A549 (cell line): ENCODE measurements around the gene RERE. TPM values are rescaled to one million over a fixed set of nuclear protein-coding genes. Genes with fewer than 3 reads are reported as not detected.

Experiments used
- ATAC-seq, 2 experiments: fragments of 200-7000 bp in 1 of 2; fragments of >200 bp in 1 of 2; cut with Nextera tagmentation in 1 of 2; cut with Tn5 transposase in 1 of 2; 3 replicates each; pipeline versions ENCODE4 v1.8.0 to v1.9.1; 2018 to 2020; ENCODE audit warnings: mild to moderate bottlenecking in 1 of 2, moderate library complexity in 1 of 2
- CTCF ChIA-PET: fragments of 300-600 bp; sonication (Branson Sonifier 250); formaldehyde crosslinking; extraction: SDS; loops from one replicate; lab custom pipeline; 2021; ENCODE audit warnings: antibody characterized with exemption, inconsistent platforms; lab: Yijun Ruan, JAX
- POLR2A ChIA-PET: fragments of 350-600 bp; formaldehyde crosslinking; extraction: SDS; loops from one replicate; lab custom pipeline; 2021; ENCODE audit warnings: antibody characterized with exemption, inconsistent platforms; lab: Yijun Ruan, JAX
- DNase-seq, 2 experiments: peaks; one replicate each; pipeline versions ENCODE4 v3.0.0 to v3.0.0-alpha.2; 2011 to 2016; ENCODE audit warnings: low read depth in 1 of 2, low spot score in 1 of 2
- FAIRE-seq: peaks from 2 replicates; lab custom pipeline; 2011; peaks lifted over from hg19 to GRCh38; lab: Jason Lieb, UNC
- H3K27ac ChIP-seq, 2 experiments: fragments of >200 bp; sonication (Bioruptor Twin); formaldehyde crosslinking; 3 replicates each; pipeline ENCODE4 v1.5.1; 2016 to 2017
- H3K4me1 ChIP-seq: fragments of >200 bp; sonication (Bioruptor Twin); formaldehyde crosslinking; 3 replicates; pipeline ENCODE4 v1.6.1; 2016
- H3K4me2 ChIP-seq: fragments of >200 bp; sonication (Bioruptor Twin); formaldehyde crosslinking; 3 replicates; pipeline ENCODE4 v1.6.1; 2016
- H3K4me3 ChIP-seq: fragments of >200 bp; sonication (Bioruptor Twin); formaldehyde crosslinking; 3 replicates; pipeline ENCODE4 v1.5.1; 2016
- H3K9me3 ChIP-seq: fragments of >200 bp; sonication (Bioruptor Twin); formaldehyde crosslinking; 3 replicates; pipeline ENCODE4 v1.6.1; 2016
- ATOH8 ChIP-seq: fragments of 250-450 bp; sonication (Bioruptor Pico); IDR thresholded peaks from 2 replicates; pipeline ENCODE4 v1.5.0; 2020; ENCODE audit warnings: low read depth, mild to moderate bottlenecking, moderate library complexity
- EHF ChIP-seq: fragments of 250-450 bp; sonication (Bioruptor Pico); IDR thresholded peaks from 2 replicates; pipeline ENCODE4 v1.5.0; 2020; ENCODE audit warnings: mild to moderate bottlenecking
- HEYL ChIP-seq: fragments of 250-450 bp; sonication (Bioruptor Pico); IDR thresholded peaks from 2 replicates; pipeline ENCODE4 v1.8.0; 2021; ENCODE audit warnings: mild to moderate bottlenecking, moderate library complexity
- HOXA7 ChIP-seq: fragments of 250-450 bp; sonication (Bioruptor Pico); IDR thresholded peaks from 2 replicates; pipeline ENCODE4 v1.5.0; 2020; ENCODE audit warnings: mild to moderate bottlenecking, moderate library complexity
- HOXB5 ChIP-seq: fragments of 250-450 bp; sonication (Bioruptor Pico); IDR thresholded peaks from 2 replicates; pipeline ENCODE4 v1.5.0; 2020; ENCODE audit warnings: mild to moderate bottlenecking, moderate library complexity
- MYC ChIP-seq: IDR thresholded peaks from 2 replicates; pipeline ENCODE4 v1.6.1; 2012; ENCODE audit warnings: mild to moderate bottlenecking, inconsistent platforms, low read length, improper control_type of control experiment, borderline replicate concordance
- NFE2L2 ChIP-seq: fragments of 150-350 bp; conservative IDR thresholded peaks from 2 replicates; pipeline ENCODE4 v1.6.1; 2014; ENCODE audit warnings: low read length
- PBX3 ChIP-seq: IDR thresholded peaks from 2 replicates; pipeline ENCODE4 v1.6.1; 2012
- POLR2A ChIP-seq: IDR thresholded peaks from 2 replicates; pipeline ENCODE4 v1.6.1; 2012; ENCODE audit warnings: mild to moderate bottlenecking, low read length
- RAD21 ChIP-seq, 2 experiments: fragments of >200 bp in 1 of 2; sonication (Bioruptor Twin) in 1 of 2; formaldehyde crosslinking in 1 of 2; IDR thresholded peaks in 1 of 2; conservative IDR thresholded peaks in 1 of 2; 2 replicates in 1 of 2; 3 replicates in 1 of 2; pipeline ENCODE4 v1.6.1; 2012 to 2018; ENCODE audit warnings: inconsistent platforms in 1 of 2
- SMC3 ChIP-seq: fragments of >200 bp; sonication (Bioruptor Twin); formaldehyde crosslinking; IDR thresholded peaks from 3 replicates; pipeline ENCODE4 v1.6.1; 2018; ENCODE audit warnings: inconsistent platforms
- TP53 ChIP-seq: fragments of 250-450 bp; sonication (Bioruptor Pico); IDR thresholded peaks from 2 replicates; pipeline ENCODE4 v1.5.0; 2021; ENCODE audit warnings: mild to moderate bottlenecking, moderate library complexity
- ZFP36 ChIP-seq: fragments of 450-650 bp; IDR thresholded peaks from 2 replicates; pipeline ENCODE4 v1.6.1; 2014; ENCODE audit warnings: borderline replicate concordance; ENCODE audit not compliant: partially characterized antibody
- ZNF302 ChIP-seq: fragments of 250-450 bp; sonication (Bioruptor Pico); IDR thresholded peaks from 2 replicates; pipeline ENCODE4 v1.9.0; 2021; ENCODE audit warnings: inconsistent platforms, mild to moderate bottlenecking, moderate library complexity
- ZSCAN20 ChIP-seq: fragments of 250-450 bp; sonication (Bioruptor Pico); IDR thresholded peaks from 2 replicates; pipeline ENCODE4 v1.8.0; 2022; ENCODE audit warnings: mild to moderate bottlenecking, moderate library complexity
- WGBS: methylation state at CpG from one replicate; pipeline ENCODE4 v1.1.6; 2017; ENCODE audit errors: missing lambda C conversion rate; 5-methylcytosine and 5-hydroxymethylcytosine counted together
- polyA plus RNA-seq, 4 experiments: library from polyadenylated mRNA; depleted of rRNA in 3 of 4; stranded (reverse); fragments of >200 nt; fragmentation: RNase III in 1 of 4; extraction: RNeasy Plus Mini Kit Qiagen cat#74134 plus additional on column Dnase treatment in 1 of 4; gene quantifications; 2 replicates in 3 of 4; 3 replicates in 1 of 4; pipeline ENCODE4 v1.2.3, GENCODE V29; 2011 to 2017
- TF ChIP-seq, protein P1 (sequence below): fragments of >200 bp; sonication (Bioruptor Twin); formaldehyde crosslinking; IDR thresholded peaks from 2 replicates; pipeline ENCODE4 v1.6.1; 2016
- TF ChIP-seq, protein P2 (sequence below): fragments of >200 bp; sonication (Bioruptor Twin); formaldehyde crosslinking; IDR thresholded peaks from 3 replicates; pipeline ENCODE4 v1.5.1; 2016

The RERE gene
- polyA plus RNA-seq, 2 of the 4 experiments (the other 2 are of a cell fraction): 12.6 to 28.6 TPM

- FAIRE-seq (no peak), ATAC-seq (no peak), DNase-seq (no peak)
- no peak overlapping the region for H3K4me3 ChIP-seq
- H3K9me3 ChIP-seq: no peaks in the 10 kb centered on the region
- WGBS: 89% methylated on average over 7 of the region's 7 CpGs
- POLR2A ChIA-PET: no interaction called here
- H3K4me1 ChIP-seq: peaks cover 35% of the 10 kb centered on the region
- peak overlapping the region in 1 of 2 experiments; percentile 17; a peak in 1 of 6 replicates for H3K27ac ChIP-seq
- peak overlapping the region; percentile 36; the same call in 2 of the 3 replicates for H3K4me2 ChIP-seq
- TF ChIP-seq, protein P1, sequence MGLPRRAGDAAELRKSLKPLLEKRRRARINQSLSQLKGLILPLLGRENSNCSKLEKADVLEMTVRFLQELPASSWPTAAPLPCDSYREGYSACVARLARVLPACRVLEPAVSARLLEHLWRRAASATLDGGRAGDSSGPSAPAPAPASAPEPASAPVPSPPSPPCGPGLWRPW: no peak
- CTCF ChIA-PET: interaction anchor here (1.2 kb wide), 1 partner anchor 15 kb away, joined by 5 read pairs; no protein-coding TSS in a partner anchor
Observed at GRCh38 chr1:8411803-8412182, 405.6 kb downstream of the RERE start.

GRCh38 chr1:8410791-8411190 lies 406.6 kb downstream of the RERE start:
- no peak overlapping the region for H3K4me3 ChIP-seq
- peaks cover 35% of the 10 kb centered on the region for H3K4me1 ChIP-seq
- CTCF ChIA-PET: interaction anchor here (0.7 to 2.4 kb wide), 2 partner anchors 13 to 140 kb away, joined by 5 to 6 read pairs; no protein-coding TSS in a partner anchor
- FAIRE-seq: no peak
- no peaks in the 10 kb centered on the region for H3K9me3 ChIP-seq
- TF ChIP-seq HEYL (no peak), PBX3 (no peak), ZNF302 (CRISPR knock-in tag) (no peak), RAD21 (conservative IDR thresholded peaks at IDR 0.05 in 1 of 2, IDR thresholded peaks at IDR 0.05 in 1 of 2) (no peak), ZSCAN20 (CRISPR knock-in tag) (no peak), NFE2L2 (no peak)
- TF ChIP-seq, protein P1: no peak
- TF ChIP-seq, protein P2, sequence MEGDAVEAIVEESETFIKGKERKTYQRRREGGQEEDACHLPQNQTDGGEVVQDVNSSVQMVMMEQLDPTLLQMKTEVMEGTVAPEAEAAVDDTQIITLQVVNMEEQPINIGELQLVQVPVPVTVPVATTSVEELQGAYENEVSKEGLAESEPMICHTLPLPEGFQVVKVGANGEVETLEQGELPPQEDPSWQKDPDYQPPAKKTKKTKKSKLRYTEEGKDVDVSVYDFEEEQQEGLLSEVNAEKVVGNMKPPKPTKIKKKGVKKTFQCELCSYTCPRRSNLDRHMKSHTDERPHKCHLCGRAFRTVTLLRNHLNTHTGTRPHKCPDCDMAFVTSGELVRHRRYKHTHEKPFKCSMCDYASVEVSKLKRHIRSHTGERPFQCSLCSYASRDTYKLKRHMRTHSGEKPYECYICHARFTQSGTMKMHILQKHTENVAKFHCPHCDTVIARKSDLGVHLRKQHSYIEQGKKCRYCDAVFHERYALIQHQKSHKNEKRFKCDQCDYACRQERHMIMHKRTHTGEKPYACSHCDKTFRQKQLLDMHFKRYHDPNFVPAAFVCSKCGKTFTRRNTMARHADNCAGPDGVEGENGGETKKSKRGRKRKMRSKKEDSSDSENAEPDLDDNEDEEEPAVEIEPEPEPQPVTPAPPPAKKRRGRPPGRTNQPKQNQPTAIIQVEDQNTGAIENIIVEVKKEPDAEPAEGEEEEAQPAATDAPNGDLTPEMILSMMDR: no peak
- TF ChIP-seq, all 56 proteins: peak for 0
- DNase-seq (no peak), ATAC-seq (no peak)
- POLR2A ChIA-PET: no interaction called here
- no peak overlapping the region for H3K27ac ChIP-seq
- no peak overlapping the region for H3K4me2 ChIP-seq
- WGBS: 95% methylated on average over 3 of the region's 3 CpGs

DNA sequence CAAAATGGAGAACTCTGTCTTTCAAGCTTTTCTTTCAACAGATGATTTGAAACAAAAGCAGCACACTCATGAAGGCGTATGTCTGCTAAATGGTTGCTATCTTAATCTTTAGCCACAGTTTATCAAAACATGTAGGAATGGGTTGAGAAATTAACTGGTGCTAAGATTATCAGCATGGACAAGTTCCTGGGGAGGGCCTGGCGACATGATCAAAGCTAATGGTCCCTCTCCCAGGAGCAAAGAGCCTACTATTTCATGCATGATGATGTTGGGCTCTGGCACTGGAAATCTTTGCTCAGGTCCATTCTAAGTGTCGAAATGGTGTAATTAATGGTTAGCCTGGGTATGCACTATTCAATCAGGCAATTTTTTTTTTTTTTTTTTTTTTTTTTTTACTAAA lies 407.8 kb downstream of the RERE start:
- DNase-seq: no peak
- H3K4me1 ChIP-seq: peaks cover 35% of the 10 kb centered on the region
- WGBS: 92% methylated on average over 3 of the region's 3 CpGs
- TF ChIP-seq HEYL (no peak), TP53 (CRISPR knock-in tag) (no peak), HOXB5 (CRISPR knock-in tag) (no peak), POLR2A (no peak), HOXA7 (CRISPR knock-in tag) (no peak), SMC3 (no peak), ATOH8 (CRISPR knock-in tag) (no peak), EHF (no peak), ZFP36 (no peak), MYC (no peak)
- no peak for FAIRE-seq
- no peak for ATAC-seq
- H3K4me3 ChIP-seq: no peak overlapping the region
- no peak overlapping the region for H3K27ac ChIP-seq
- CTCF ChIA-PET: interaction anchor here (0.6 to 2.4 kb wide), 12 partner anchors 9 to 494 kb away, joined by 3 to 7 read pairs (median 4); no protein-coding TSS in a partner anchor
- no peaks in the 10 kb centered on the region for H3K9me3 ChIP-seq
- no peak overlapping the region for H3K4me2 ChIP-seq
- POLR2A ChIA-PET: no interaction called here
